ENCODE measurements around the gene L3MBTL4. TPM values are rescaled to one million over a fixed set of nuclear protein-coding genes. Genes with fewer than 3 reads are reported as not detected.

Gene L3MBTL4
- total RNA-seq, 1 donor from 2014 or later, result under 0.01 TPM

- no peak for TF ChIP-seq CTCF (IDR thresholded peaks at IDR 0.05; ENCODE audit: insufficient read depth, low read length, severe bottlenecking)
- DNase-seq (ENCODE audit: low read depth) (no peak), FAIRE-seq (no peak)
- Histone ChIP-seq H3K27me3 (ENCODE audit: control insufficient read depth, insufficient read depth, low read length) (no peaks in the 10 kb centered on the region), H3K36me3 (ENCODE audit: control insufficient read depth, insufficient read depth, low read length) (no peaks in the 10 kb centered on the region), H3K4me3 (ENCODE audit: low read depth, low read length) (no peak overlapping the region)
Measured at GRCh38 chr18:6010921-6011320, 403.8 kb downstream of the L3MBTL4 start.

- H3K4me3 ChIP-seq (ENCODE audit: low read depth, low read length), result no peak overlapping the region
- DNase-seq (ENCODE audit: low read depth) (no peak), FAIRE-seq (no peak)
- H3K36me3 ChIP-seq (ENCODE audit: control insufficient read depth, insufficient read depth, low read length), result no peaks in the 10 kb centered on the region
- H3K27me3 ChIP-seq (ENCODE audit: control insufficient read depth, insufficient read depth, low read length), result no peaks in the 10 kb centered on the region
- no peak for TF ChIP-seq CTCF (IDR thresholded peaks at IDR 0.05; ENCODE audit: insufficient read depth, low read length, severe bottlenecking)
Measured at GRCh38 chr18:6010284-6010683, 404.4 kb downstream of the L3MBTL4 start.

- Histone ChIP-seq H3K4me3 (ENCODE audit: low read depth, low read length) (no peak overlapping the region), H3K27me3 (ENCODE audit: control insufficient read depth, insufficient read depth, low read length) (no peaks in the 10 kb centered on the region), H3K36me3 (ENCODE audit: control insufficient read depth, insufficient read depth, low read length) (no peaks in the 10 kb centered on the region)
- no peak for FAIRE-seq
- TF ChIP-seq CTCF (IDR thresholded peaks at IDR 0.05; ENCODE audit: insufficient read depth, low read length, severe bottlenecking), result no peak
- peak; percentile 9 for DNase-seq (ENCODE audit: low read depth)
Measured at GRCh38 chr18:6009756-6010155, 405.0 kb downstream of the L3MBTL4 start.

GRCh38 chr18:6004683-6005082, 410.0 kb downstream of the L3MBTL4 start:
- DNase-seq (ENCODE audit: low read depth) (no peak), FAIRE-seq (no peak)

GRCh38 chr18:6004119-6004518, 410.6 kb downstream of the L3MBTL4 start:
- TF ChIP-seq CTCF (IDR thresholded peaks at IDR 0.05; ENCODE audit: insufficient read depth, low read length, severe bottlenecking), result no peak
- no peak for DNase-seq (ENCODE audit: low read depth)
- H3K4me3 ChIP-seq (ENCODE audit: low read depth, low read length), result no peak overlapping the region
- H3K36me3 ChIP-seq (ENCODE audit: control insufficient read depth, insufficient read depth, low read length), result no peaks in the 10 kb centered on the region
- no peak for FAIRE-seq
- no peaks in the 10 kb centered on the region for H3K27me3 ChIP-seq (ENCODE audit: control insufficient read depth, insufficient read depth, low read length)

More at GRCh38 chr18:6004683-6005082, 410.0 kb downstream of the L3MBTL4 start:
- Histone ChIP-seq H3K4me3 (ENCODE audit: low read depth, low read length) (no peak overlapping the region), H3K27me3 (ENCODE audit: control insufficient read depth, insufficient read depth, low read length) (no peaks in the 10 kb centered on the region), H3K36me3 (ENCODE audit: control insufficient read depth, insufficient read depth, low read length) (no peaks in the 10 kb centered on the region)
- TF ChIP-seq CTCF (IDR thresholded peaks at IDR 0.05; ENCODE audit: insufficient read depth, low read length, severe bottlenecking), result no peak

- DNase-seq (ENCODE audit: low read depth) (no peak), FAIRE-seq (no peak)
- no peak overlapping the region for H3K4me3 ChIP-seq (ENCODE audit: low read depth, low read length)
- H3K27me3 ChIP-seq (ENCODE audit: control insufficient read depth, insufficient read depth, low read length), result no peaks in the 10 kb centered on the region
- no peak for TF ChIP-seq CTCF (IDR thresholded peaks at IDR 0.05; ENCODE audit: insufficient read depth, low read length, severe bottlenecking)
- no peaks in the 10 kb centered on the region for H3K36me3 ChIP-seq (ENCODE audit: control insufficient read depth, insufficient read depth, low read length)
Measured at GRCh38 chr18:6001867-6002266, 412.8 kb downstream of the L3MBTL4 start.
